NCI-H345 treated with DMSO at 0.1 percent for 48 hours (cell line): ENCODE data around the gene SERGEF.

Source experiments
- DNase-seq: peaks from one replicate; lab custom pipeline; 2025; ENCODE audit not compliant: unreplicated experiment; lab: John Stamatoyannopoulos, UW

The SERGEF gene

DNA sequence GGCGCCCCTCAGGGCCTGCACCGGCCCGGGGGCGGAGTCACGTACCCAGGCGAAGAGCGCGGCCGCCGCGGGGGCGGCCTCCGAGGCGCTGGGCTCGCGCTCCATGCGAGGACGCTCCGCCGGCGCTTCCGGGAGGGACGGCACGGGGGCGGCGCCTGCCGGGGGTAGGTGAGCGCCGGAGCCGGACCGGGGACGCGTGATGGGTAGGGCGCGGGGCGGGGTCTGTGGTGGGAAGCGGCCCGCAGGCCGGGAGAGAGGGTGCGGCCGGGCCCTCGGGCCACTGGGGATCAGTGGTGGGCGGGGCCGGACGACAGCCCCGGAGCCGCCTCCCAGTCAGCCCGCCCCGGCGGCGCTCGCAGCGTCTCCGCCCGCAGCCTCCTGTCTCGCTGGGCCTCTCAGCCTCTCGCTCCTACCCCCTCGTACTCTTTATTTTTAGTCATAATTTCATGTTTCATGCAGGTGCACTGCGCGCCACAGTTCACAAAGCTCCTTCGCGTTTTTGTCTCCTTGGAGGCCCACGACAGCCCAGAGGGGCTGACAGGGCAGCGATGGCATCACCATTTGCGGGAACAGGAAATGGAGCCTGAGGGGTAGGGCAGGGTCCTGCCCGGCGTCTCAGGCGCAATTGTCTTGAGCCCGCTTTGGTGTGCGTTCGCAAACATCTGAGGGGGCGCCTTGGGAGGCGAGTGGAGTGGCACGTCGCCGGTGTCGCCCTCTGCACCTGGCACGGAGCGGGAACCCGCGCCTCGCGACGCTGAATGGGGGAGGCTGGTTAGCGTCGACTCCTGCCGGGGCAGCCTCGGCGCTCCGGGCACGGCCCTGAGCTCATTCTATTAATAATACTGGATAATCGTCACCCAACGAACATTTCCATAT, at the start of gene SERGEF:
Gene SERGEF (minus strand): TSS at position 142 of the 876 bp plus-strand sequence. CDS start 37 bp downstream, at position 105.
- DNase-seq = peak; percentile 75

DNA sequence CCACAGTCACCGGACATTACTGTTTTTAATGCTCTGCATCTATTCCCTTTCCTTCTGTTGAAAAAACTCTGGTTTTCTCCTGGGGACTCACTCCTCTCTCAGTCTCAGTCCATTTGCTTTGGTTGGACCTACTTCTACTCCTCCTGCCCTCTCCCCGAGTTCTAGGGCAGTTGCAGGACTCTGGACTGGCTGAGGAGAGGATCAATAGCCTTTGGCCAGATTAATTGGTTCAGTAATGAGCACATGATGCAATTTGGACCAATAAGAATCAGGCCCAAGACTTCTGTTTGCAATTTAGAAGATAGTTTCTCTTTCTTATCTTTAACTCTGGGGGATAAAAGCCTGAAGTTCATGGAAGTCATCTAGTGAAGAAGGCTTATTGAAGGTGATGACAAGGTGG, 48.5 kb upstream of the SERGEF start:
- DNase-seq = no peak

DNA sequence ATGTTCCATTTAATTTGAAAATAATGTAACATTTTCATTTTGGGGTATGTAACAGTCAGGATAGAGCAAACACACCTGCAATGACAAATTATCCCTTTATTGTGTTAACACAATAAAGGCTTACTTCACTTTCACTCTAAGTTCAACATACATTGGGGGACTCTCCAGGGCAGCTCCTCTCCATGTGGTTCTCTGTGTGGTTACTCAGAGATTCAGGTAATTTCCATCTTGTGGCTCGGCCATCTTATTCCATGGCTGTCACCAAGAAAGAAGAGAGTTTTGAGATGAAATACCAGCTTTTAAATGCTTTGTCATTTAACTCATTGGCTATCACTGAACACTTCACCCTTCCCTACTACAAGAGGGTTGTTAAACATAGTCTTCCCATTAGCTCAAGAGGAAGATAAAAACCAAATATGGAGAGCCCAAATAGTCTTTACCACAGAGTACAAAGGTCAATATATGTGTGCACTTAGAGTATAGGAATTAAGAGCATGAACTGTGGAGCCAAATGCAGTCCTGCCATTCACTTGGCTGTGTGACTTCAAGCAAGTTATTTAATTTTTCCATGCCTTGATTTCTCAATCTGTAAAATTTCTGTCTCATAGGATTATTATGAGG, 43.8 kb upstream of the SERGEF start:
- no peak for DNase-seq

DNA sequence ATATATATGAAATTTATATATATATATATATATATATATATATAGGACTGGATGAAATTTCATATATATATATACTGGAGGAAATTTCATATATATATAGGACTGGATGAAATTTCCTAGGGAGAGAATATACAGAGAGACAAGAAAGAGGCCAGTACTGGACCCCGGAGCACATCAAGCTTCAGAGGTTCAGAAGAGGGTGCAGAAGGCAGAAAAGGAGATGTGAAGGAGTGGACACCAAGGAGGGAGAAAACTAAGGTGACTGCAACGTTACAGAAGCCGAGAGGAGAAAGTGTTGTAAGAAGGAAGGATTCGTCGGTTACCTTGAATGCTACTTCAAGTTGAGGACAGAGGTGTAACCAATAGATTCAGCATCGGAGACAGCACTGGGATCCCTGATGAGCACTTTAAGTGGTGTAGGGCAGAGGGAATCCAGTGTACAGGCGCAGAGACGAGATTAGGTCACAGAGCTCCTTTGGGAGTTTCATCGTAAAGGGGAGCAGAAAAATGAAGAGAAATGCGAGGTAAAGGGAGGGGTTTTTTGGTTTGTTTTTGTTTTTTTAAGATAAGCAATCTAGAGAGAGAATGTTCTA, 41.8 kb upstream of the SERGEF start:
- DNase-seq = no peak

DNA sequence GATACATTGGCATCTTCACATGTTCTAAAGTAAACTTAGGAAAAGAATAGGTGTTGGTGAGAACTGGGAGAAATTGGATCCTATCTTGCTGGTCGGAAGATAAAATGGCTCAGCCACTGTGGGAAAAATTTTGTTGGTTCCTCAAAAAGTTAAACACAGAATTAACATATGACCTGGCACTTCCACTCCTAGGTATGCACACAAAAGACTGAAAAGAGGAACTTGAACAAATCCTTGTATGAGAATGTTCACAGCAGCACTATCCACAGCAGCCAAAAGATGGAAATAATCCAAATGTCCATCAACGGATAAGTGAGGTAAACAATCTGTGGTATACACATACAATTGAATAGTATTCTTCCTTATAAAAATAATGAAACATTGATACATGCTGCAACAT, 38.0 kb upstream of the SERGEF start:
- no peak for DNase-seq

DNA sequence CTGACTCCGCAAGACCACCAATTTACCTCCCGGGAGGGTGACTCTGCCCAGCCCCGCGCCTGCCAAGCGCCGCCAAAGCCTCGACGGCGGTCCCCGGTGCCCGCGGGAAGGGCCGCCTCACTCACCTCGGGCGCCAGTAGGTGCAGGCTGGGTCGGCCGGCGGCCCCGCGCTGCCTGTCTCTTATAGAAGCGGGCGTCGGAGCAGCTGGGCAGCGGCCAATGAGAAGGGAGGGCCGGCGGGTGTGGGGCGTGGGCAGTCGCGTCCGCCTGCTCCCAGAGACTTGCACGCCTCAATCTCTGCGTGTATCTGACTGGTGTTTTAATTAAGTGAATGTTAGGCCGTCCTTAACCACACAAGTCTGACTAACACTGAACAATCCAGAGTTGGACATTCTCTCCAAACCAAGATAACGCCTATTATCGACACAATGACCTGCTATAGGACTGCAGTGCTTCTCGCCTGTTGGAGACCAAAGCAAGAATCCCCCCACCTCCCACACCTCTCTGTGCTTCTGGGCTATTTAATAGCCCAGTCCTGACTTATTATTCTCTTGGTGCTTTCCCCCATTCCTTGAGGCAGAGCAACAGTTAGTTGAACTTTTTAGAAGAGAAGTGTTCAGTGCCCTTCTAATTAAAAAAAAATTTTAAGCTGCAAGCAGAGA, 33.4 kb upstream of the SERGEF start, which contains the start of gene TPH1:
Gene TPH1 (minus strand): TSS at position 154 of the 662 bp plus-strand sequence. CDS start 5,507 bp downstream, outside the sequence.
- DNase-seq = no peak

DNA sequence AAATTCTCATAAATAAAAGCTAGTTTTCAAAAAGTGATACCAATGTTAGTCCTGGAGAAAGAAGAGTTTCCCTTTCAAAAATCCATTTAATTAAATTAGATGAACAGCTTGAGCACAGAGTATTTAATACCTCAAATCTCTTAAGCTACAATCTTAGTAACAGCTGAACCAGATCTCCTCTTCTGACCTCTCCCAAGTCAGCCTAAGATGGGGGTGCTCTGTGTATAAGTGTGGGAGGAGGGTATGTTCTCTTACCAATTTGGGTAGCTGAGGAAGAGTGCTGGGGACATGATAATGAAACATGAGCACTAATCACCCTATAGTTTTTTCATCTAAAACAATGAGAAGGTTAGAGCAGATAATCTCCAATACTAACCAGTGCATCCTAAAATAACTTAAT, 23.6 kb upstream of the SERGEF start:
- no peak for DNase-seq

DNA sequence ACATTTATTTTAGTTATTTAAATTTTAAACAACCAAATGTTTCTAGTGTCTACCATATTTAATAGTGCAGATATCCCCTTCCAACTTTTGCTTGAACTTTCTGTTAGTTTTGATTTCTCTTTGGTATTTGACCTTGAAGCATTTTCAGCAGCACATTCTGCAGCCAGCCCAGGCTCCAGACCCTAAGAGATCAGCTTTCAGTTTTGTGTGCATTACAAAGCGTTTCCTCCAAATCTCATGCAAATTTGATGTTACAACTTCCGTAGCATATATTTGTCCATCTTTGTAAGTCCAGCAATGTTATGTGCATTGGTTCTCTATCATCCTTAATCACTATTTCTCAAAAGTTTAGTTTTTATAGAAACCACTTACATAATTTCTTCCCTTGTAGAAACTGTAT, 14.6 kb upstream of the SERGEF start:
- no peak for DNase-seq

DNA sequence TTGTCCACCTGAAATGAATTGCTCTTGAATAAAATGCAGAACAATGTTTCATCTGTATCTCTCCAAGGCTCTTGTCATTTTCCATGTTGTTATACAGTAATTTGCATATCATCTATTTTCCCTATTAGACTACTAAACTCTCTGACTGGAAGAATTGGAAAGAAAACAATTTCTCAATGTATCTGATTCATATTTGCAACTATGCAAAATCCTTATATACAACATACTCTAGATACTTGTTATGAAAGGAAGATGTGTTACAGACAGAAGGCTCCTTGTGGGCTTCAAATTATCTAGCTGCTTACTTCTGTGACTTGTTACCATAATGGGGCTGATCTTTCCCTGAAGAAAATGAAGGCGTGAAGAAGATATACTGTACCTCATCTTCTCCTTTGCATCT, 9.6 kb upstream of the SERGEF start:
- no peak for DNase-seq

DNA sequence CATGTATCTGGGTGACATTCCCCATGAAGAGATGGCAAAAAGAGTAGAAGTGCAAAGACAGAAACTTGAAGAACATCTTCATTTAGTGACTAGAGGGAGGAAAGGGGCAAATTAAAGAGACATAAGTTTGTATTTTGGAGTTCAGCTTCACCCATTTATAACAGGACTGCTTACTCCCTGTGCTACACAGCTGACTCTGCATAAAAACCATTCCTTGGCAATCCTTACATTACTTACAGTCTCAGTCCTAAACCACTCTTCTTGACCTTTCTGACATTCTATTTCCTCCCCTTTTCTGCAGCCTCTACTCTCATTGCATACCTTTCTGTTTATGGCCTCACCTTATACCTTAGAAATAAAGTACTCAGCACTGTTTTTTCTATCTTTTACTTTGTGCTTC, 6.8 kb upstream of the SERGEF start:
- DNase-seq = no peak

DNA sequence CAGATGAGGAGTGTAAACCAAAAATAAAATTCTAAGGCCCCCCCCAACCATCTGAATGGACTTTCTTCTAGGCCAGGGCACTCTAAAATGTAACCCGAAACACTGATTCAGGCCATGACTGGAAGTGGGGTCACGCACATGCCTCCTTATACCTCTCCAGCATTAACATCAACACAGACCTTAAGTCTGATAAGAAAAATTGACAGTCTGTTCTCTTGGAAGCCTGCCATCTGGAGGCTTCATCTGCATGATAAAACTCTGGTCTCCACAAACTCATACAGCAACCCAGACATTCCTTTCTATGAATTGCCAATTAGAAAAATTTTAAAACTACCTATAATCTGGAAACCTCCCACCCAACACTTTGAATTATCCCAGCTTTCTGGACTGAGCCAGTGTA, 3.9 kb upstream of the SERGEF start:
- DNase-seq = no peak

DNA sequence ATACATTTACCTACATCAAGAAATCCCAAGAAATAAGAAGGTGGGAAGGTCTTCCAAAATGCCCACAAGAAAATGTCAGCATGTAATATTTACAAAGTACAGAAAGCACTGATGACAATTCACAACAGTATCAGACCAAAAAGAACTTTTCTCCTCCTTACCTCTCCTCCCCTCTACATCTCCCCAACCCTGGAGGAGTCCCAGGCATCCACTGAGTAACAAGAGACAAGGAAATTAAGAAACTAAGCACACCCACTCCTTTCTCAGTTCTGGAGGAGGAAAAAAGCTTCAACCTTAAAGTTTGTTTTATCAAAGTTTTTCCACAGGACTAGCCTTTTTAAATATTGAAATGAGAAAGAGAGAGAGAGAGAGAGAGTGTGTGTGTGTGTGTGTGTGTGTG, 2.0 kb upstream of the SERGEF start:
- DNase-seq = no peak

DNA sequence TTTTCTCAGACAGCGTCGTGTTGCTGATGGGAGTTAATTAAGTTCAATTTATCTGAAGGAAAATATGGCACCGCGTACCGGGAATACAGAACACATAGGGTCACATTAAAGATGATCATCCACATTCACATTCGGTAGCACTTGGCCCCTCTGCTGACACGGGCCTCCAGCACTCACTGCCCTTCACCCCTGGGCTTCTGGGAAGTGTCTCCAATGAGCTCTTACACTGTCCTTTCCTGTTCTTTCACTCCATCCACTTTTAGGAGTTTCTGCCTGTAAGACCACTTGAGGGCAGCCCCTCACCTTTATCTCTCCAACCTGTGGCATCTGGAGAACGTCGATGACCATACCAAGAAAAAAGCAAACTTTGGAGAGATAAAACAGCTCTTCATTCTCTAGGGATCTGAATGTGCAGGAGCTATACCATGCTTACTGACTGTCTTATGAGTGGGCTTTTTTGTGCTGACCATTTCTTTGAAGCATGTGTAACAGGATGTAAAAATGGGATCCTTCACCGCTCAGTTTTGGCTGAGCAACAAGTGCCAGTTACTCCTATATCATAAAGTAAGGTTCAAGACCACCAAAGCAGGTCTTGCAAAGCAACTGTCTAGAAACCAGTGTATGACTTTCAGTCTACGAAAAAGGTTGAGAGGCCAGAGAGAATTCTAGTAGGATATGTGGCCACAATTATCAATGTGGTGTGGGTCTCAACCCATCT, 1.1 kb upstream of the SERGEF start:
- peak; percentile 7 for DNase-seq

DNA sequence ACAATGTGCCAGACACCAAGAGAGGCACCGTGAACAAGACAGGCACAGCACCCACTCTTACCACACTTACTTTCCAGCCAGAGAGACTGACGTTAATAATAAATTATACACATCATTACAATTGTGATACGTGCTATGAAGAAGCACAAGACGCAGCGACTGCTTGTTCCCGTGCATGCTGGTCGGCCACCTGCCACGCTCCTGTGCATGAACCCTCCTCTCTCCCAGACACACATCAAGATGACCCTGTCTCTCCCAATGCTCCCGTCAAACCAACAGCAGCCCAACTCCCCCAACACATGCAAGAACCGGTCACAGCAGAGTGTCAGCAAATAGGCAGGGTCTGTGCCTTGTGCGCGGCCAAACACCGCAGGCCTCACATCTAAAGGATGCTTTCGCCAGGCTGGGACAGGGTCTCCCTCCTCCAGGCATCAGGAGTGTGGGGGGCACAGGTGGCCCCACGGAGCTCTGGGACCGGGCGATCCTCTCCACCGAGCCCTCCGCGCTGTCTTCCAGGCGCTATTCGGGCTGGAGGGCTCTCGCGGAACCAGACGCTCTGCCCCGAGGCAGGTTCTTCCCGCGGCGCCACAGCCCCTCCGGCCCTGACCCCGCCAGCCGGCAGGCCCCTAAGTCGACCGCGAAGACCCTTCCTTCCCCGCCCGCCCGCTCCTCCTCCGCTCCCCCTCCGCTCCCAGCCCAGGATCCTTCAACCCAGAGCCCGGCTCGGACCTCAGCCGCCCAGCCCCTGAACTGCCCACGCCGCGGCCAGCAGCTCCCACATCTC, 533 bp downstream of the SERGEF start:
- DNase-seq = peak; percentile 7

DNA sequence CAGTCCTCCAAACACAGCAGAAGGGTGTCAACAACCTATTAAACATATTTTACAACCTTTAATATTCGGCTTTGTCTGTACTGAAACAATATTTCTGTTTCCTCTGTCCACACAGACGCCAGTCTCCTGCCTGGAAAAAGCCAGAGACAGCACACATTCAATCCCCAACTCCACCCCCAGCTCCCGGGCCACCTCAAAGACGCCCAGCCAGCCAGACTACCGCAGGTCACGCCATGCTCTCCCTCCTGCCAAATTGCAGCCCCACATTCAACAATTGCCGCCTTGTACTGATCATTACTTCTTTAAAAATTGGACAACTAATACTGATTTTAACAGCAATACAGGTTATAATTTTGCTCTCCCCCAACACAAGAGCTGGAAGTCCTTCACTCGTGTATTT, 1.2 kb downstream of the SERGEF start:
- DNase-seq = no peak

DNA sequence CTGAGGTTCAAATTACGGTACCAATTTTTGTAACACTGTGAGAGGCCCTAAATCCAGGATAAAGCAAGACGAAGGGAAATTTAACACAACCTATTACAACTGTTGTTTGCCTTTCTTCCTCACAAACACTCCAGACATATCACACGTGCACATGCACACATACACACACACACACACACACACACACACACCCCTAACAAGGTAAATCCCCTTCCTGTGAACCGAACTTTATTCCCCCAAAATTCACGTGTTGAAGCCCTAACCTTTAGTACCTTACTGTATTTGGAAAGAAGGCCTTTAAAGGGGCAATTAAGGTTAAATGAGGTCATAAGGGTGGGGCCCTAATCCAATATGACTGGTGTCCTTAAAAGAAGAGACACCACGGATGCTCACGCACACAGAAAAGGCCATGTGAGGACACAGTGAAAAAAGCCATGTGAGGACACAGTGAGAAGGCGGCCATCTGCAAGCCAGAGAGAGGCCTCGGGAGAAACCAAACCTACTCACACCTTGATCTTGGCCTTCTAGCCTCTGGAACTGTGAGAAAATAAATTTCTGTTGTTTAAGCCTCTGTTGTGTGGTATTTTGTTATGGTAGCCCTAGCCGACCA, 1.8 kb downstream of the SERGEF start:
- DNase-seq = no peak

DNA sequence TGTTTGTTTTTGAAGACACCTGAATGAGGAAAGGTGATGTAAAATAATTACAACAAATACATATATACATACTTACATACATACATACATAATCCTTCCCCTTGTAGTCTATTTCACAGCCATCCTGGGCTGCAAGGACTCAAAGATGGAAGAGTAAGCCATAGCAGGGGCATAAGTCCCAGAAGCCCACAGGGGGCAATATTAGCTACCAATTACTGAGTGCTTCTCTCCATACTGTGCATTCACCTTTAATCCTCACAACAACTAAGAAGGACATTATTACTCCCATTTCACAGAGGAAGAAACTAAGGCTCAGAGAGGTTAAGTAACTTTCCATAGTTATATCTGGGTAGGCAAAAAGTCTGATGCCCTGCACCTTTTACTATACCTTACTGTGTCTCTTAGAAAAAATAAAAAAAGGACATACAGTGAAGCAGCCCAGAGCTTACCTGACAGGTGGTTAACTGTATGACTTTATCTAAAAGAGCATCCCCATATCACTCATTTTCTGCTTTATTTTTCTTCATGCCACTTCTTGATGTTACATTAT, 2.7 kb downstream of the SERGEF start:
- DNase-seq = no peak

DNA sequence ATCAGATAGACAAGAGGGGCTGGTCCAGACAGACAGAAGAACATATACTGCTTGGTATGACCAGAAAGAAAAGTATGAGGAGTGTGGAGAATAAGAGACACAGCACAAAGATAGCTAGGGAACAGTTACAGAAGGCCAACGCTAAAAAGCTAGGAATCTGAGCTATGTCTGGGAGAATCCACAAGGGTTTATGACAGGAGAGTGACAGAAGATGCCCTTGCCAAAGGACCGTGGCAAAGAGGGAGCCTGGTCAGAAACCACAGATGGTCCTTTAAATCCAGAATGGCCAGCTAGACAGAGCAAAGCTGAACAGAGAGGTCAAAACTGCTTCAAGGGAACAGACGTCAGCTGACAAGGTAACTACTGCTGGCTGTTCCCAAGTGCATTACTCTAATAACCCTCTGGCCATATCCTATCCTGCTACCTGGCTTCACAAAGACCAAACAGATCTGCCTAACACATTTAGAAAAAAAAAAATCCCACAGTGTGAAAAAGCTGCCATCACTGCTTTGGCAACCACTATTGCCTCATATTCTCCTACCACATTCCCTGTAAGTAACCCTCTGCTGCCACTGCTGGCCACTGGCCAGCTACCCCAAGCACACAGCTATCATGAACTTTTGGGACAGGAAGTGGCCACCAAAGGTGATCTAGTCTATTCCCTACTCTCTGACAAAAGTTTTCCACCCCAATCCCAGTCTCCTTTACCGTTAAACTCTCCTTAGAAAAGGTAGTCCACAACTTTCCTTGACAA, 7.3 kb downstream of the SERGEF start:
- DNase-seq = no peak

DNA sequence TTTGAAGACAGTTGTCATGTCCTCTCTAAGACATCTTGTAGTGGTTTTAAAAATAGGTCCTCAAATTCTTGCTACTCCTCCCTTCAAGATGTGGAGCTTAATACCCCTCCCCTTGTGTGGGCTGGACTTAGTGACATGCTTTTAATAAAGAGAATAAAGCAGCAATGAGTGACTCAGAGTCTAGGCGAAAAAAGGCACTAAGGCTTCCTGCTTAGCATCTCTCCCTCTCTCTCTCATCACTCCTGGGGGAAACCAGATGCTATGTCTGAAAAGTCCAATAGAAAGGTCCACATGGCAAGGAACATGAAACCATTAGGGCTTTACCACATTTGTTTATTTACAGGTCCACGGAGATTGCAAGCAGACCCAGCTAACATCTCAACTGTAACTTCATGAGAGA, 11.7 kb downstream of the SERGEF start:
- no peak for DNase-seq
